HepG2 (cell line): ENCODE measurements around the gene EPHB4. TPM values are rescaled to one million over a fixed set of nuclear protein-coding genes. Genes with fewer than 3 reads are reported as not detected.

ENCODE experiments used
- ATAC-seq: fragments of 200-7000 bp; cut with Tn5 transposase; 3 replicates; pipeline ENCODE4 v1.9.1; 2020; ENCODE audit warnings: mild to moderate bottlenecking, moderate library complexity
- BruUV-seq: library from RNA; stranded (reverse); fragments of 400-500 nt; replicated peaks from 2 replicates; lab custom pipeline; 2021; lab: Mats Ljungman, UMichigan
- CTCF ChIA-PET: fragments of 300-600 bp; formaldehyde crosslinking; extraction: SDS; loops from one replicate; lab custom pipeline; 2021; ENCODE audit warnings: low total read pairs, inconsistent platforms, low intra/inter-chr PET ratio; lab: Yijun Ruan, JAX
- POLR2A ChIA-PET: fragments of 350-600 bp; sonication (Branson Sonifier 250); formaldehyde crosslinking; loops from one replicate; lab custom pipeline; 2020; ENCODE audit warnings: antibody characterized with exemption, inconsistent platforms; lab: Yijun Ruan, JAX
- DNase-seq: peaks from one replicate; pipeline ENCODE4 v3.0.0-alpha.2; 2015; ENCODE audit warnings: low spot score
- FAIRE-seq: peaks from 3 replicates; lab custom pipeline; 2011; peaks lifted over from hg19 to GRCh38; lab: Jason Lieb, UNC
- H2AFZ ChIP-seq: one replicate; pipeline ENCODE4 v1.6.1; 2011; ENCODE audit warnings: low read length, inconsistent platforms
- H3K27ac ChIP-seq: fragments of 300-600 bp; 3 replicates; pipeline ENCODE4 v1.8.0; 2011; ENCODE audit warnings: mixed run types, mild to moderate bottlenecking, mixed read lengths, low read length, inconsistent platforms; ENCODE audit not compliant: insufficient read depth; ENCODE audit errors: extremely low read length
- H3K27me3 ChIP-seq, 2 experiments: fragments of 200-600 bp in 1 of 2; 2 replicates in 1 of 2; 3 replicates in 1 of 2; pipeline versions ENCODE4 v1.6.0 to v1.8.0; 2011; ENCODE audit warnings: low read length in 2 of 2, mild to moderate bottlenecking in 2 of 2, moderate library complexity in 2 of 2, inconsistent platforms in 1 of 2; ENCODE audit not compliant: insufficient read depth in 2 of 2, control insufficient read depth in 1 of 2
- H3K36me3 ChIP-seq, 2 experiments: fragments of 200-600 bp in 1 of 2; replicated peaks in 1 of 2; 2 replicates in 1 of 2; 3 replicates in 1 of 2; pipeline versions ENCODE4 v1.5.1 to v1.8.0; 2011; ENCODE audit warnings: low read length in 2 of 2, inconsistent platforms in 1 of 2; ENCODE audit not compliant: insufficient read depth in 2 of 2, control insufficient read depth in 1 of 2
- H3K4me1 ChIP-seq: 2 replicates; pipeline ENCODE4 v1.5.1; 2012; ENCODE audit warnings: low read length, inconsistent platforms; ENCODE audit not compliant: insufficient read depth
- H3K4me2 ChIP-seq: 2 replicates; pipeline ENCODE4 v1.6.0; 2011; ENCODE audit warnings: low read depth, low read length, inconsistent platforms
- H3K4me3 ChIP-seq, 3 experiments: fragments of 200-600 bp in 1 of 3; sonication (generic), shearing (Covaris generic) in 1 of 3; replicated peaks in 1 of 3; 2 replicates each; pipeline ENCODE4 v1.5.1; 2011 to 2016; ENCODE audit warnings: low read length in 3 of 3, inconsistent platforms in 2 of 3, low read depth in 2 of 3, mild to moderate bottlenecking in 2 of 3, control low read depth in 1 of 3, mixed read lengths in 1 of 3; ENCODE audit not compliant: insufficient read depth in 1 of 3
- H3K79me2 ChIP-seq: one replicate; pipeline ENCODE4 v1.6.1; 2011; ENCODE audit warnings: low read length, inconsistent platforms; ENCODE audit not compliant: insufficient read depth
- H3K9ac ChIP-seq: 2 replicates; pipeline ENCODE4 v1.6.0; 2011; ENCODE audit warnings: mild to moderate bottlenecking, low read depth, low read length, inconsistent platforms; ENCODE audit not compliant: insufficient read depth
- H3K9me3 ChIP-seq: 2 replicates; pipeline ENCODE4 v1.5.1; 2012; ENCODE audit warnings: mild to moderate bottlenecking, low read length
- H4K20me1 ChIP-seq: 2 replicates; pipeline ENCODE4 v1.6.0; 2011; ENCODE audit warnings: inconsistent platforms, mild to moderate bottlenecking, low read length, moderate library complexity; ENCODE audit not compliant: insufficient read depth
- AHR ChIP-seq: IDR thresholded peaks from 2 replicates; pipeline ENCODE4 v1.6.1; 2018; ENCODE audit warnings: missing genetic modification reagents, missing compliant biosample characterization
- CHD2 ChIP-seq: IDR thresholded peaks from 2 replicates; pipeline ENCODE4 v1.6.1; 2011; ENCODE audit warnings: low read depth, low read length, improper control_type of control experiment
- CREB1 ChIP-seq, 2 experiments: fragments of 450-650 bp in 1 of 2; IDR thresholded peaks; 2 replicates each; pipeline ENCODE4 v1.6.1; 2016 to 2017; ENCODE audit warnings: control low read depth in 1 of 2, mild to moderate bottlenecking in 1 of 2, missing compliant biosample characterization in 1 of 2, missing genetic modification characterization in 1 of 2
- E2F2 ChIP-seq: sonication (generic); formaldehyde crosslinking; IDR thresholded peaks from 2 replicates; pipeline ENCODE4 v1.4.0; 2020; ENCODE audit warnings: missing genetic modification reagents, borderline replicate concordance
- FOSL1 ChIP-seq: sonication (generic); formaldehyde crosslinking; IDR thresholded peaks from 2 replicates; pipeline ENCODE4 v1.9.0; 2021; ENCODE audit warnings: missing genetic modification reagents, borderline replicate concordance
- KLF16 ChIP-seq, 2 experiments: sonication (generic) in 1 of 2; formaldehyde crosslinking in 1 of 2; IDR thresholded peaks; 2 replicates each; pipeline versions ENCODE4 v1.6.1 to v1.8.0; 2016 to 2023; ENCODE audit warnings: missing genetic modification reagents in 2 of 2, missing compliant biosample characterization in 1 of 2
- PAF1 ChIP-seq: IDR thresholded peaks from 2 replicates; pipeline ENCODE4 v1.6.1; 2016; ENCODE audit warnings: missing genetic modification reagents, missing compliant biosample characterization
- PATZ1 ChIP-seq: sonication (generic); formaldehyde crosslinking; IDR thresholded peaks from 2 replicates; pipeline ENCODE4 v1.4.0; 2020; ENCODE audit warnings: missing genetic modification reagents
- RARA ChIP-seq: IDR thresholded peaks from 2 replicates; pipeline ENCODE4 v1.6.1; 2016; ENCODE audit warnings: missing genetic modification reagents, missing compliant biosample characterization
- SNRNP70 ChIP-seq: fragments of 200-400 bp; formaldehyde crosslinking; IDR thresholded peaks from 2 replicates; pipeline ENCODE4 v1.6.1; 2017; ENCODE audit warnings: mild to moderate bottlenecking, low read depth, low read length, moderate library complexity
- TGIF2 ChIP-seq: IDR thresholded peaks from 2 replicates; pipeline ENCODE4 v1.6.1; 2016; ENCODE audit warnings: control low read depth, missing compliant biosample characterization
- ZFAT ChIP-seq: sonication (generic); formaldehyde crosslinking; conservative IDR thresholded peaks from 2 replicates; pipeline ENCODE4 v1.8.1; 2023; ENCODE audit warnings: missing genetic modification reagents, inconsistent platforms
- ZNF383 ChIP-seq: sonication (generic); formaldehyde crosslinking; IDR thresholded peaks from 2 replicates; pipeline ENCODE4 v1.4.0; 2020; ENCODE audit warnings: missing genetic modification reagents, mild to moderate bottlenecking, borderline replicate concordance
- ZNF510 ChIP-seq: sonication (generic); formaldehyde crosslinking; IDR thresholded peaks from 2 replicates; pipeline ENCODE4 v1.4.0; 2020; ENCODE audit warnings: low read depth, mild to moderate bottlenecking, missing genetic modification reagents
- ZNF616 ChIP-seq: sonication (generic); formaldehyde crosslinking; IDR thresholded peaks from 2 replicates; pipeline ENCODE4 v1.5.0; 2020; ENCODE audit warnings: low read depth, mild to moderate bottlenecking, missing genetic modification reagents
- ZNF687 ChIP-seq: sonication (generic); formaldehyde crosslinking; IDR thresholded peaks from 2 replicates; pipeline ENCODE4 v1.5.1; 2020; ENCODE audit warnings: mild to moderate bottlenecking, missing genetic modification reagents, moderate library complexity
- ZNF879 ChIP-seq: sonication (generic); formaldehyde crosslinking; IDR thresholded peaks from 2 replicates; pipeline ENCODE4 v1.8.1; 2023; ENCODE audit warnings: missing genetic modification reagents
- ZSCAN22 ChIP-seq: sonication (generic); formaldehyde crosslinking; IDR thresholded peaks from 2 replicates; pipeline ENCODE4 v1.4.0; 2020; ENCODE audit warnings: mild to moderate bottlenecking, missing genetic modification reagents
- WGBS: methylation state at CpG from one replicate; pipeline ENCODE4 v1.1.6; 2017; ENCODE audit warnings: low lambda C conversion rate; 5-methylcytosine and 5-hydroxymethylcytosine counted together
- in situ Hi-C: cut with HindIII; loops from 2 replicates; pipeline ENCODE4 v1.10.0; 2017; ENCODE audit warnings: low pct_unique_long_range_greater_than_20kb; ENCODE audit not compliant: extremely low pct_ligation_motif_present
- intact Hi-C: fragments of 100-400 bp; cut with micrococcal nuclease; formaldehyde crosslinking; loops from one replicate; pipeline ENCODE4 v1.10.0; 2022; ENCODE audit not compliant: unreplicated experiment
- polyA plus RNA-seq, 8 experiments: library from polyadenylated mRNA; depleted of rRNA in 3 of 8; stranded (reverse) in 7 of 8; unstranded in 1 of 8; fragments of >200 nt; fragmentation: Illumina TruSeq in 4 of 8; extraction: Trizol in 4 of 8; gene quantifications; 2 replicates each; pipeline versions ENCODE4 v1.2.1 to v1.2.3, GENCODE V29; 2011 to 2016; ENCODE audit warnings: low read depth in 4 of 8, missing spikeins in 1 of 8, mixed read lengths in 1 of 8; ENCODE audit not compliant: insufficient read depth in 1 of 8
- total RNA-seq, 5 experiments: library from RNA; depleted of rRNA; stranded (reverse); fragments of >200 nt; fragmentation: Illumina TruSeq; extraction: Trizol; gene quantifications; 2 replicates each; pipeline ENCODE4 v1.2.3, GENCODE V29; 2016; ENCODE audit warnings: low read depth in 1 of 5

EPHB4 gene
- total and polyA plus RNA-seq, 2 of the 13 experiments (the other 11 are each of a cell fraction or from before 2014, with no cell fraction given): 61.4 to 69.6 TPM

- H3K9ac ChIP-seq: peak overlapping the region; percentile 91
- 1% methylated on average over 25 of the region's 39 CpGs for WGBS
- H3K4me3 ChIP-seq: peak overlapping the region; percentile 84 to 89 (median 86)
- in situ Hi-C loops (loop anchor here (25.0 kb wide), 1 partner anchor 412 kb away; no protein-coding TSS in a partner anchor), intact Hi-C loops (no loop called here)
- peaks cover 45% of the 10 kb centered on the region for H3K4me1 ChIP-seq
- ChIA-PET POLR2A (interaction anchor here (0.5 to 2.6 kb wide), 35 partner anchors 12 to 446 kb away, joined by 3 to 141 read pairs (median 4); partner anchors contain the start of genes ACHE, EPHB4, FIS1 and GNB2), CTCF (no interaction called here)
- no peak overlapping the region for H2AFZ ChIP-seq
- peaks cover 4 to 30% of the 10 kb centered on the region in 2 experiments for H3K36me3 ChIP-seq
- H3K27ac ChIP-seq: peak overlapping the region; percentile 87
- peaks cover 23% of the 10 kb centered on the region for H4K20me1 ChIP-seq
- peak; percentile 75 for ATAC-seq
- no peaks in the 10 kb centered on the region for H3K9me3 ChIP-seq
- FAIRE-seq: no peak
- peak; percentile 40 for DNase-seq
- BruUV-seq: TSS peak; percentile 76
- H3K27me3 ChIP-seq: peaks cover 0 to 2% of the 10 kb centered on the region in 2 experiments; a peak in 1 of 5 replicates
- peaks cover 50% of the 10 kb centered on the region for H3K79me2 ChIP-seq
- peak overlapping the region; percentile 94 for H3K4me2 ChIP-seq
- no peak for TF ChIP-seq SNRNP70
- no peak for TF ChIP-seq PAF1 (CRISPR knock-in tag)
- TF ChIP-seq CHD2: peak; percentile 89
- TF ChIP-seq ZNF383: no peak
- 0 out of 2 replicates have a peak, but pooled peaks have one; percentile 11 for TF ChIP-seq ZNF687 (CRISPR knock-in tag)
- TF ChIP-seq ZSCAN22 (CRISPR knock-in tag): no peak
- TF ChIP-seq ZNF616: 0 out of 2 replicates have a peak, but pooled peaks have one; percentile 1
- peak; percentile 55 for TF ChIP-seq CREB1 (IDR thresholded peaks at IDR 0.05)
- TF ChIP-seq CREB1 (CRISPR knock-in tag; IDR thresholded peaks at IDR 0.05): no peak
- TF ChIP-seq ZNF879: 0 out of 2 replicates have a peak, but pooled peaks have one; percentile 14
- TF ChIP-seq RARA (CRISPR knock-in tag): 0 out of 2 replicates have a peak, but pooled peaks have one; percentile 15
- TF ChIP-seq AHR (CRISPR knock-in tag): peak; percentile 64; the same call in 1 of the 2 replicates
- 0 out of 2 replicates have a peak, but pooled peaks have one; percentile 21 for TF ChIP-seq TGIF2
- no peak for TF ChIP-seq FOSL1 (CRISPR knock-in tag)
- TF ChIP-seq KLF16 (CRISPR knock-in tag; IDR thresholded peaks at IDR 0.05): no peak
- no peak for TF ChIP-seq E2F2 (CRISPR knock-in tag)
- peak; percentile 50 for TF ChIP-seq PATZ1 (CRISPR knock-in tag)
- TF ChIP-seq ZNF510 (CRISPR knock-in tag): no peak
- TF ChIP-seq ZFAT: no peak
Observed at GRCh38 chr7:100875356-100875751, 48.0 kb upstream of the EPHB4 start.
